GM20431 (cell line): ENCODE measurements around the gene CEP192.

Experiments used
- in situ Hi-C: fragments of 300-500 bp; cut with MseI, MboI; formaldehyde crosslinking; loops from one replicate; pipeline ENCODE4 v1.15.0; 2020; ENCODE audit warnings: low sequenced_read_pairs; ENCODE audit not compliant: unreplicated experiment

CEP192 gene

DNA sequence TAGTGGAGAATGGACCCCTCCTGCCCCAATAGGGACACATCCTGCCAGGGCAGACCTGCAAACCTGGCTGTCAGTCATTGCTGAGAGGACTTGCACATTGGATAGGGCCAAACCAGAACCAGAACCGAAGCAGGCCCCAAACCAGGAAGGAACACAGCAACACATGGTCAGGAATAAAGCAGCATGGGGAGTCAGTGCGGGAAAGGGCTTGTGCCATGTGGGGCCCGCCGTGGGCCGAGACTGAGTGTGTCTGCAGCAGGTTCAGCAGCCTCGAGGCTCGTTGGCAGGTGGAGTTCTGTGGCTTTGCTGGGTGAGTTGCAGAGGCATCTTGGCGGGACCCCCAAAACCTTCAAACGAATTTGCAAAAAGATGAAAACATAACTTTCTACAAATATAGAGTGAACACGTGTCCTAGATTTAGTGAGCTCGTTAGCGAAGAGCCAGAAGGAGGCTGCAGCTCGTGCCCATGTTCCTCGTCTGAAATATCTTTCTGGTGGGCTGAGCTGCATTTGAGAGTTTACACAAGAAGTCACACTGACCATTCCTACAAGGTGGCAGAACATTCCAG is 182.5 kb downstream of the CEP192 start:
- in situ Hi-C loops: loop anchor here (25.0 kb wide), 1 partner anchor 436 kb away; no protein-coding TSS in a partner anchor
